Neuronal stem cell (in vitro differentiated cells): ENCODE data around the gene EIF2S3.

Experiments
- DNase-seq: peaks from one replicate; pipeline ENCODE4 v3.0.0-alpha.2; 2013; ENCODE audit warnings: low spot score
- H2AFZ ChIP-seq: one replicate; pipeline ENCODE4 v1.6.1; 2013; ENCODE audit warnings: mild to moderate bottlenecking, low read length, inconsistent platforms
- H2AK5ac ChIP-seq: 2 replicates; pipeline ENCODE4 v1.6.1; 2013; ENCODE audit warnings: low read depth, mild to moderate bottlenecking, inconsistent platforms, low read length, moderate library complexity, mixed read lengths
- H2BK120ac ChIP-seq: 2 replicates; pipeline ENCODE4 v1.6.1; 2013; ENCODE audit warnings: low read depth, mild to moderate bottlenecking, inconsistent platforms, low read length, moderate library complexity, mixed read lengths
- H2BK12ac ChIP-seq: one replicate; pipeline ENCODE4 v1.6.1; 2013; ENCODE audit warnings: low read length, inconsistent platforms
- H2BK15ac ChIP-seq: 2 replicates; pipeline ENCODE4 v1.6.1; 2013; ENCODE audit warnings: mild to moderate bottlenecking, low read length, inconsistent platforms, mixed read lengths
- H2BK5ac ChIP-seq: one replicate; pipeline ENCODE4 v1.6.1; 2013; ENCODE audit warnings: inconsistent platforms, mild to moderate bottlenecking, low read length, moderate library complexity
- H3K14ac ChIP-seq: one replicate; pipeline ENCODE4 v1.6.1; 2013; ENCODE audit warnings: low read length, inconsistent platforms
- H3K18ac ChIP-seq: 2 replicates; pipeline ENCODE4 v1.6.1; 2013; ENCODE audit warnings: low read length, inconsistent platforms
- H3K23ac ChIP-seq: 2 replicates; pipeline ENCODE4 v1.6.1; 2013; ENCODE audit warnings: low read depth, mild to moderate bottlenecking, mixed read lengths, low read length, inconsistent platforms; ENCODE audit not compliant: poor library complexity
- H3K27ac ChIP-seq: replicated peaks from 3 replicates; pipeline ENCODE4 v1.5.1; 2013; ENCODE audit warnings: low read length, inconsistent platforms
- H3K27me3 ChIP-seq, 3 experiments: 2 replicates each; pipeline ENCODE4 v1.6.1; 2013; ENCODE audit warnings: low read length in 3 of 3, mild to moderate bottlenecking in 2 of 3, inconsistent platforms in 1 of 3, low read depth in 1 of 3, mixed read lengths in 1 of 3, moderate library complexity in 1 of 3; ENCODE audit not compliant: control insufficient read depth in 3 of 3, insufficient read depth in 3 of 3
- H3K36me3 ChIP-seq, 2 donors: replicated peaks in 1 of 2; 2 replicates each; pipeline ENCODE4 v1.6.1; 2013; ENCODE audit warnings: low read length in 2 of 2; ENCODE audit not compliant: control insufficient read depth in 2 of 2, insufficient read depth in 2 of 2
- H3K4ac ChIP-seq: 2 replicates; pipeline ENCODE4 v1.6.1; 2013; ENCODE audit warnings: inconsistent platforms, mild to moderate bottlenecking, low read length, moderate library complexity
- H3K4me1 ChIP-seq, 2 donors: 1 replicate in 1 of 2; 2 replicates in 1 of 2; pipeline ENCODE4 v1.6.1; 2013; ENCODE audit warnings: low read length in 2 of 2, low read depth in 1 of 2; ENCODE audit not compliant: control insufficient read depth in 2 of 2, insufficient read depth in 1 of 2
- H3K4me2 ChIP-seq: one replicate; pipeline ENCODE4 v1.6.1; 2013; ENCODE audit warnings: mild to moderate bottlenecking, low read length, inconsistent platforms; ENCODE audit not compliant: insufficient read depth, poor library complexity, severe bottlenecking
- H3K4me3 ChIP-seq, 2 donors: 2 replicates each; pipeline ENCODE4 v1.5.1; 2013; ENCODE audit warnings: low read length in 2 of 2, mild to moderate bottlenecking in 2 of 2, inconsistent platforms in 1 of 2, moderate library complexity in 1 of 2
- H3K79me1 ChIP-seq: one replicate; pipeline ENCODE4 v1.6.1; 2013; ENCODE audit warnings: low read depth, mild to moderate bottlenecking, inconsistent platforms, low read length, moderate library complexity
- H3K9ac ChIP-seq: one replicate; pipeline ENCODE4 v1.6.1; 2013; ENCODE audit warnings: mild to moderate bottlenecking, low read depth, low read length, inconsistent platforms; ENCODE audit not compliant: poor library complexity
- H3K9me3 ChIP-seq, 2 donors: replicated peaks in 1 of 2; 2 replicates each; pipeline versions ENCODE3 to v1.6.1; 2013; ENCODE audit warnings: low read length in 2 of 2, mild to moderate bottlenecking in 2 of 2, inconsistent platforms in 1 of 2, low read depth in 1 of 2, mixed read lengths in 1 of 2, moderate library complexity in 1 of 2; ENCODE audit not compliant: control insufficient read depth in 2 of 2, insufficient read depth in 1 of 2
- H4K8ac ChIP-seq: one replicate; pipeline ENCODE4 v1.6.1; 2013; ENCODE audit warnings: low read depth, mild to moderate bottlenecking, inconsistent platforms, low read length, moderate library complexity
- H4K91ac ChIP-seq: one replicate; pipeline ENCODE4 v1.6.1; 2013; ENCODE audit warnings: low read length, low read depth, mild to moderate bottlenecking, inconsistent platforms; ENCODE audit not compliant: poor library complexity
- WGBS, 2 donors: extraction: QIAGEN DNeasy Blood & Tissue Kit; methylation state at CpG; one replicate each; pipeline ENCODE4 v1.1.7; 2013; ENCODE audit warnings: missing lambda C conversion rate in 2 of 2, mixed read lengths in 1 of 2; ENCODE audit not compliant: insufficient read length in 2 of 2, insufficient replicate concordance in 1 of 2; ENCODE audit errors: extremely low coverage in 2 of 2; 5-methylcytosine and 5-hydroxymethylcytosine counted together

The EIF2S3 gene

DNA sequence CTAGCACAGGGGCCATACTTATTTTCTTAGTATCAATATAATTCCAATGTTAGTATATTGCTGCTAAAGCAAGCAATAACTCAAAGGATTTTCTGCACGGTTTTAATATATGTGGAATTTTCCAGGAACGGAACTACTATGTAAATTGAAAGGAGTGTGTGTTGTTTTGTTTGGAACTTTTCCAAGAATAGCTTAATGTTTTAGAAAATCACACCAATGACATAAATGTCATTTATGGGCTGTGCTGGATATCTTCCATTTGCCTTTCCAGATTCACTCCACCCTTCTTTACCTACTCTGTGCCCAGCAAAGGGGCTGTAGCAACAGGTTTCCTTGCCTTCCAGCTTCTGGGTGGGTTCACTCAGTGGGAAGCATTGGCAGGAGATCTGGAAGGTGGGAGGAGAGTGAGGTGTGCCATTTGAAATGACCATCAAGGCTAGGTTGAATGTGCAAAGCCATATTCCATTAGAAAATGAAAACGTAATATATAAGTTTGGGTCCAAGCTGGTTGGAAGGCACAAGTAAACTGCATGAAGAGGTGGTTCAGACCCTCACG is 69.6 kb downstream of the EIF2S3 start:
- Histone ChIP-seq H3K4ac (no peak overlapping the region), H3K36me3 (no peaks in the 10 kb centered on the region), H4K8ac (no peak overlapping the region), H3K14ac (no peak overlapping the region), H3K18ac (no peak overlapping the region), H3K4me2 (no peak overlapping the region), H2BK120ac (no peak overlapping the region), H3K23ac (no peak overlapping the region), H3K9ac (no peak overlapping the region), H2AFZ (no peak overlapping the region), H2BK5ac (no peak overlapping the region), H3K27ac (no peak overlapping the region), H3K27me3 (no peaks in the 10 kb centered on the region), H2BK15ac (no peak overlapping the region), H2AK5ac (no peak overlapping the region), H3K9me3 (no peaks in the 10 kb centered on the region), H3K79me1 (no peaks in the 10 kb centered on the region), H3K4me3 (no peak overlapping the region), H3K4me1 (no peaks in the 10 kb centered on the region), H2BK12ac (no peak overlapping the region), H4K91ac (no peak overlapping the region)
- WGBS, 2 donors, result no CpG with 5 or more reads among the region's 4 CpGs
- DNase-seq, result no peak

DNA sequence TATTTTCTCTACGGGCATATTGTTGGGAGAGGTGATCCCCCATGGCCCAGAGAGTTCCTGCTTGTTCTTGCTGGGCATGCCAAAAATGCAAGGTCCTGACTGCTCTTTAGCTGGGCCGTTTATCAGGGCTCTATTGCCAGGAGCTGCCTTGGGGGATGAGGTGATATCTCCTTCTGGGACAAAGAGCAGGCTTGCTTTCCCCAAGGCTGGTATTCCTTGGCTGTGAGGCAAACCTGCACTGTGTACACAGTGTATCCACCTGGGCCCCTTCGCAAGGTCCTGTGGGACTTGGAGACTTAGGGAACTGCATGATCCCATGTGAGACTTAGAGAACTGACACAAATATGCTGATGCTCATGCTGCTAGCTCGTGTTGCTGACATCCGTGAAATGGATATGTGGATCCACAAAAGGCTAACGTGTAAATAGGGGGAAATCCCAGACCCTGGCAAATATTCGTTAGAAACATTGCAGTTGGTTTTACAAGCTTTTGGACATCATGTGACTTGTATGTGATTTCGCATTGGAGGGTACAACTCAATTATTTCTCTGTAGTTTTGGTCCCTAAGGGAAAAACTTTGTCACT is 70.4 kb downstream of the EIF2S3 start:
- H3K18ac ChIP-seq, result no peak overlapping the region
- H3K79me1 ChIP-seq, result no peaks in the 10 kb centered on the region
- H3K4ac ChIP-seq, result no peak overlapping the region
- H3K4me1 ChIP-seq, result no peaks in the 10 kb centered on the region
- H3K27me3 ChIP-seq, result no peaks in the 10 kb centered on the region
- no peak overlapping the region for H4K8ac ChIP-seq
- no peak overlapping the region for H3K4me2 ChIP-seq
- H2BK12ac ChIP-seq, result no peak overlapping the region
- H3K4me3 ChIP-seq, result no peak overlapping the region
- no peak overlapping the region for H3K9ac ChIP-seq
- H2AK5ac ChIP-seq, result no peak overlapping the region
- no peaks in the 10 kb centered on the region for H3K36me3 ChIP-seq
- no peak overlapping the region for H2BK15ac ChIP-seq
- no peak overlapping the region for H2BK5ac ChIP-seq
- no peak overlapping the region for H2BK120ac ChIP-seq
- DNase-seq, result no peak
- WGBS, 2 donors, result no CpG with 5 or more reads among the region's 8 CpGs
- H4K91ac ChIP-seq, result no peak overlapping the region
- H2AFZ ChIP-seq, result peak overlapping the region; percentile 37
- H3K27ac ChIP-seq, result no peak overlapping the region
- H3K23ac ChIP-seq, result no peak overlapping the region
- no peaks in the 10 kb centered on the region for H3K9me3 ChIP-seq
- no peak overlapping the region for H3K14ac ChIP-seq
